WTC11 (cell line): ENCODE measurements around the gene DKK3. TPM values are rescaled to one million over a fixed set of nuclear protein-coding genes. Genes with fewer than 3 reads are reported as not detected.

Experiments used
- ATAC-seq: fragments of 200-7000 bp; cut with Tn5 transposase; 2 replicates; pipeline ENCODE4 v1.10.0; 2021; ENCODE audit warnings: mild to moderate bottlenecking, moderate library complexity
- CTCF ChIA-PET: fragments of 300-600 bp; sonication (Branson Sonifier 250); formaldehyde crosslinking; loops from one replicate; lab custom pipeline; 2021; ENCODE audit warnings: antibody characterized with exemption; lab: Charles Lee
- POLR2A ChIA-PET: fragments of 350-600 bp; sonication (Branson Sonifier 250); formaldehyde crosslinking; loops from one replicate; lab custom pipeline; 2021; ENCODE audit warnings: antibody characterized with exemption; lab: Charles Lee
- DNase-seq: peaks from one replicate; pipeline ENCODE4 v3.0.0; 2021; ENCODE audit warnings: low spot score
- H3K27ac Mint-ChIP-seq: 2 replicates; pipeline ENCODE4 v1.8.0; 2021; ENCODE audit warnings: mixed read lengths
- H3K27me3 Mint-ChIP-seq: 2 replicates; pipeline ENCODE4 v1.8.0; 2021; ENCODE audit warnings: low read depth, mild to moderate bottlenecking, moderate library complexity, mixed read lengths
- H3K36me3 Mint-ChIP-seq: 2 replicates; pipeline ENCODE4 v1.8.0; 2021; ENCODE audit warnings: mixed read lengths
- H3K4me1 Mint-ChIP-seq: 2 replicates; pipeline ENCODE4 v1.8.0; 2022; ENCODE audit warnings: mixed read lengths
- H3K4me3 Mint-ChIP-seq: 2 replicates; pipeline ENCODE4 v1.8.0; 2021; ENCODE audit warnings: mild to moderate bottlenecking, moderate library complexity, mixed read lengths
- H3K9me3 Mint-ChIP-seq: 2 replicates; pipeline ENCODE4 v1.8.0; 2021; ENCODE audit warnings: mixed read lengths
- CDX4 ChIP-seq: fragments of 250-450 bp; sonication (Bioruptor Pico); IDR thresholded peaks from 2 replicates; pipeline ENCODE4 v1.9.0; 2021; ENCODE audit warnings: moderate library complexity, mild to moderate bottlenecking, inconsistent platforms, borderline replicate concordance
- CREB1 ChIP-seq: sonication (generic); formaldehyde crosslinking; IDR thresholded peaks from 2 replicates; pipeline ENCODE4 v1.8.0; 2023; ENCODE audit warnings: mild to moderate bottlenecking, missing genetic modification reagents
- CTCF ChIP-seq: fragments of 200-600 bp; IDR thresholded peaks from 2 replicates; pipeline ENCODE4 v1.8.0; 2022; ENCODE audit warnings: antibody characterized with exemption
- E2F1 ChIP-seq: sonication (generic); formaldehyde crosslinking; IDR thresholded peaks from 2 replicates; pipeline ENCODE4 v1.8.0; 2022; ENCODE audit warnings: mild to moderate bottlenecking, missing genetic modification reagents
- ELF4 ChIP-seq: sonication (generic); formaldehyde crosslinking; IDR thresholded peaks from 2 replicates; pipeline ENCODE4 v1.8.1; 2022; ENCODE audit warnings: low read depth, mild to moderate bottlenecking, moderate library complexity, missing genetic modification reagents
- ETV6 ChIP-seq: sonication (generic); formaldehyde crosslinking; IDR thresholded peaks from 2 replicates; pipeline ENCODE4 v1.8.1; 2022; ENCODE audit warnings: mild to moderate bottlenecking, missing genetic modification reagents
- FOXP4 ChIP-seq: sonication (generic); formaldehyde crosslinking; IDR thresholded peaks from 2 replicates; pipeline ENCODE4 v1.8.0; 2022; ENCODE audit warnings: mild to moderate bottlenecking, missing genetic modification reagents
- HMGA2 ChIP-seq: fragments of 250-450 bp; sonication (Bioruptor Pico); IDR thresholded peaks from 2 replicates; pipeline ENCODE4 v1.4.0; 2021; ENCODE audit warnings: mild to moderate bottlenecking, moderate library complexity
- HMGXB4 ChIP-seq: sonication (generic); formaldehyde crosslinking; IDR thresholded peaks from 2 replicates; pipeline ENCODE4 v1.8.1; 2023; ENCODE audit warnings: mild to moderate bottlenecking, moderate library complexity, missing genetic modification reagents
- NFYB ChIP-seq: sonication (generic); formaldehyde crosslinking; conservative IDR thresholded peaks from 2 replicates; pipeline ENCODE4 v1.8.0; 2022; ENCODE audit warnings: low read depth, missing genetic modification reagents
- NR1H2 ChIP-seq: sonication (generic); formaldehyde crosslinking; IDR thresholded peaks from 2 replicates; pipeline ENCODE4 v1.9.0; 2021; ENCODE audit warnings: mild to moderate bottlenecking, moderate library complexity, missing genetic modification reagents
- SMAD3 ChIP-seq: sonication (generic); formaldehyde crosslinking; IDR thresholded peaks from 2 replicates; pipeline ENCODE4 v1.8.0; 2022; ENCODE audit warnings: missing genetic modification reagents, mild to moderate bottlenecking, borderline replicate concordance
- SMAD4 ChIP-seq: sonication (generic); formaldehyde crosslinking; IDR thresholded peaks from 2 replicates; pipeline ENCODE4 v1.8.0; 2022; ENCODE audit warnings: mild to moderate bottlenecking, missing genetic modification reagents
- TEAD1 ChIP-seq: sonication (generic); formaldehyde crosslinking; IDR thresholded peaks from 2 replicates; pipeline ENCODE4 v1.8.0; 2022; ENCODE audit warnings: mild to moderate bottlenecking, missing genetic modification reagents
- USF1 ChIP-seq: sonication (generic); formaldehyde crosslinking; IDR thresholded peaks from 2 replicates; pipeline ENCODE4 v1.8.0; 2022; ENCODE audit warnings: mild to moderate bottlenecking, missing genetic modification reagents
- USF2 ChIP-seq: sonication (generic); formaldehyde crosslinking; IDR thresholded peaks from 2 replicates; pipeline ENCODE4 v1.8.1; 2023; ENCODE audit warnings: mild to moderate bottlenecking, missing genetic modification reagents, moderate library complexity
- ZNF317 ChIP-seq: sonication (generic); formaldehyde crosslinking; IDR thresholded peaks from 2 replicates; pipeline ENCODE4 v1.8.1; 2023; ENCODE audit warnings: low read depth, mild to moderate bottlenecking, moderate library complexity, missing genetic modification reagents, borderline replicate concordance
- ZNF416 ChIP-seq: fragments of 250-450 bp; sonication (Bioruptor Pico); IDR thresholded peaks from 2 replicates; pipeline ENCODE4 v1.9.0; 2021; ENCODE audit warnings: mild to moderate bottlenecking, inconsistent platforms
- ZNF425 ChIP-seq: fragments of 250-450 bp; sonication (Bioruptor Pico); conservative IDR thresholded peaks from 2 replicates; pipeline ENCODE4 v1.9.0; 2021; ENCODE audit warnings: mild to moderate bottlenecking
- total RNA-seq: library from RNA; stranded (reverse); gene quantifications from 3 replicates; pipeline ENCODE4 v1.2.3, GENCODE V29; 2021

DKK3 gene
- total RNA-seq, 1 experiment from 2014 or later = 17.6 TPM

GRCh38 chr11:11983427-11983826 lies 25.0 kb downstream of the DKK3 start:
- POLR2A ChIA-PET = no interaction called here
- peaks cover 23% of the 10 kb centered on the region for H3K4me1 Mint-ChIP-seq
- CTCF ChIA-PET = interaction anchor here (2.9 kb wide), 1 partner anchor 17 kb away, joined by 11 read pairs; no protein-coding TSS in a partner anchor
- TF ChIP-seq HMGA2 (no peak), ELF4 (CRISPR knock-in tag) (no peak), NR1H2 (CRISPR knock-in tag) (no peak), ZNF425 (CRISPR knock-in tag) (no peak), E2F1 (CRISPR knock-in tag) (no peak), USF2 (CRISPR knock-in tag) (no peak), ZNF317 (no peak), SMAD4 (CRISPR knock-in tag) (no peak), CREB1 (CRISPR knock-in tag) (no peak), FOXP4 (CRISPR knock-in tag) (no peak), ZNF416 (CRISPR knock-in tag) (no peak), CTCF (no peak), NFYB (no peak), ETV6 (CRISPR knock-in tag) (no peak), CDX4 (CRISPR knock-in tag) (no peak), USF1 (no peak)
- TF ChIP-seq, all 79 proteins: peak for 0
- H3K27ac Mint-ChIP-seq = no peak overlapping the region
- no peaks in the 10 kb centered on the region for H3K27me3 Mint-ChIP-seq
- H3K9me3 Mint-ChIP-seq = peaks cover 8% of the 10 kb centered on the region
- H3K36me3 Mint-ChIP-seq = peaks cover 13% of the 10 kb centered on the region
- H3K4me3 Mint-ChIP-seq = no peak overlapping the region
- ATAC-seq = no peak
- DNase-seq = no peak

GRCh38 chr11:11982975-11983374 lies 25.5 kb downstream of the DKK3 start:
- no peak for TF ChIP-seq HMGXB4
- TF ChIP-seq SMAD3 = no peak
- TF ChIP-seq TEAD1 (CRISPR knock-in tag) = no peak
- TF ChIP-seq, all 79 proteins: peak for 0
- peaks cover 8% of the 10 kb centered on the region for H3K9me3 Mint-ChIP-seq
- POLR2A ChIA-PET = no interaction called here
- H3K4me1 Mint-ChIP-seq = peaks cover 22% of the 10 kb centered on the region
- ATAC-seq (no peak), DNase-seq (no peak)
- H3K27ac Mint-ChIP-seq = no peak overlapping the region
- CTCF ChIA-PET = interaction anchor here (2.9 kb wide), 1 partner anchor 16 kb away, joined by 11 read pairs; no protein-coding TSS in a partner anchor
- no peak overlapping the region for H3K4me3 Mint-ChIP-seq
- H3K27me3 Mint-ChIP-seq = no peaks in the 10 kb centered on the region; the same call in 1 of the 2 replicates
- peaks cover 12% of the 10 kb centered on the region for H3K36me3 Mint-ChIP-seq
